HepG2 (cell line): Measurements from ENCODE around the gene NME1. TPM values are rescaled to one million over a fixed set of nuclear protein-coding genes. Genes with fewer than 3 reads are reported as not detected.
"Not testable (repeated sequence)": the region's sequence is repeated elsewhere in the genome, so short reads cannot be mapped to it uniquely, and the experiment has no call there.

Experiments used
- AKAP8 ChIP-seq: sonication (generic); formaldehyde crosslinking; IDR thresholded peaks from 2 replicates; pipeline ENCODE4 v1.5.1; 2020; ENCODE audit warnings: mild to moderate bottlenecking, missing genetic modification reagents
- CBFB ChIP-seq: sonication (generic); formaldehyde crosslinking; IDR thresholded peaks from 2 replicates; pipeline ENCODE4 v1.4.0; 2020; ENCODE audit warnings: missing genetic modification reagents
- GABPB1 ChIP-seq: IDR thresholded peaks from 2 replicates; pipeline ENCODE4 v1.6.1; 2016; ENCODE audit warnings: mild to moderate bottlenecking, missing genetic modification reagents, moderate library complexity, missing compliant biosample characterization
- GLMP ChIP-seq: sonication (generic); formaldehyde crosslinking; IDR thresholded peaks from 2 replicates; pipeline ENCODE4 v1.9.0; 2021; ENCODE audit warnings: missing genetic modification reagents, mild to moderate bottlenecking, borderline replicate concordance
- KDM3A ChIP-seq: IDR thresholded peaks from 2 replicates; pipeline ENCODE4 v1.6.1; 2018; ENCODE audit warnings: low read depth, missing compliant biosample characterization
- LCORL ChIP-seq, 2 experiments: fragments of 450-650 bp in 1 of 2; sonication (generic) in 1 of 2; formaldehyde crosslinking in 1 of 2; IDR thresholded peaks; 2 replicates each; pipeline versions ENCODE4 v1.5.0 to v1.6.1; 2017 to 2020; ENCODE audit warnings: antibody characterized with exemption in 1 of 2, missing genetic modification reagents in 1 of 2
- NKX3-1 ChIP-seq: sonication (generic); formaldehyde crosslinking; IDR thresholded peaks from 2 replicates; pipeline ENCODE4 v1.5.0; 2020; ENCODE audit warnings: missing genetic modification reagents
- PHF5A ChIP-seq: IDR thresholded peaks from one replicate; pipeline ENCODE4 v1.6.1; 2018; ENCODE audit warnings: low read depth, missing genetic modification reagents; ENCODE audit not compliant: unreplicated experiment
- TCF12 ChIP-seq, 2 experiments: fragments of 450-650 bp in 1 of 2; sonication (generic) in 1 of 2; formaldehyde crosslinking in 1 of 2; IDR thresholded peaks; 2 replicates each; pipeline versions ENCODE4 v1.6.1 to v1.8.0; 2017 to 2022; ENCODE audit warnings: antibody characterized with exemption in 1 of 2, mild to moderate bottlenecking in 1 of 2, missing genetic modification reagents in 1 of 2, moderate library complexity in 1 of 2
- ZNF607 ChIP-seq: sonication (generic); formaldehyde crosslinking; IDR thresholded peaks from 2 replicates; pipeline ENCODE4 v1.5.1; 2020; ENCODE audit warnings: missing genetic modification reagents, mild to moderate bottlenecking, borderline replicate concordance
- ZNF615 ChIP-seq: sonication (generic); formaldehyde crosslinking; IDR thresholded peaks from 2 replicates; pipeline ENCODE4 v1.5.0; 2020; ENCODE audit warnings: mild to moderate bottlenecking, missing genetic modification reagents, borderline replicate concordance
- ZNF788 ChIP-seq: sonication (generic); formaldehyde crosslinking; IDR thresholded peaks from 2 replicates; pipeline ENCODE4 v1.5.0; 2020; ENCODE audit warnings: mild to moderate bottlenecking, missing genetic modification reagents, borderline replicate concordance
- polyA plus RNA-seq, 8 experiments: library from polyadenylated mRNA; depleted of rRNA in 3 of 8; stranded (reverse) in 7 of 8; unstranded in 1 of 8; fragments of >200 nt; fragmentation: Illumina TruSeq in 4 of 8; extraction: Trizol in 4 of 8; gene quantifications; 2 replicates each; pipeline versions ENCODE4 v1.2.1 to v1.2.3, GENCODE V29; 2011 to 2016; ENCODE audit warnings: low read depth in 4 of 8, missing spikeins in 1 of 8, mixed read lengths in 1 of 8; ENCODE audit not compliant: insufficient read depth in 1 of 8
- total RNA-seq, 5 experiments: library from RNA; depleted of rRNA; stranded (reverse); fragments of >200 nt; fragmentation: Illumina TruSeq; extraction: Trizol; gene quantifications; 2 replicates each; pipeline ENCODE4 v1.2.3, GENCODE V29; 2016; ENCODE audit warnings: low read depth in 1 of 5
- TF ChIP-seq, protein P1 (sequence below): sonication (generic); formaldehyde crosslinking; conservative IDR thresholded peaks from 2 replicates; pipeline ENCODE4 v1.4.0; 2020; ENCODE audit warnings: missing genetic modification reagents
- TF ChIP-seq, protein P2 (sequence below): sonication (generic); formaldehyde crosslinking; IDR thresholded peaks from 2 replicates; pipeline ENCODE4 v1.8.0; 2023; ENCODE audit warnings: mild to moderate bottlenecking, missing genetic modification reagents
- TF ChIP-seq, protein P3 (sequence below): sonication (generic); formaldehyde crosslinking; IDR thresholded peaks from 2 replicates; pipeline ENCODE4 v1.8.0; 2022; ENCODE audit warnings: missing genetic modification reagents, low read depth, mild to moderate bottlenecking, borderline replicate concordance

Gene NME1
- total and polyA plus RNA-seq, 2 of the 13 experiments (the other 11 are each of a cell fraction or from before 2014, with no cell fraction given) = 295 to 516 TPM

- TF ChIP-seq, protein P1, sequence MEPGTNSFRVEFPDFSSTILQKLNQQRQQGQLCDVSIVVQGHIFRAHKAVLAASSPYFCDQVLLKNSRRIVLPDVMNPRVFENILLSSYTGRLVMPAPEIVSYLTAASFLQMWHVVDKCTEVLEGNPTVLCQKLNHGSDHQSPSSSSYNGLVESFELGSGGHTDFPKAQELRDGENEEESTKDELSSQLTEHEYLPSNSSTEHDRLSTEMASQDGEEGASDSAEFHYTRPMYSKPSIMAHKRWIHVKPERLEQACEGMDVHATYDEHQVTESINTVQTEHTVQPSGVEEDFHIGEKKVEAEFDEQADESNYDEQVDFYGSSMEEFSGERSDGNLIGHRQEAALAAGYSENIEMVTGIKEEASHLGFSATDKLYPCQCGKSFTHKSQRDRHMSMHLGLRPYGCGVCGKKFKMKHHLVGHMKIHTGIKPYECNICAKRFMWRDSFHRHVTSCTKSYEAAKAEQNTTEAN = 0 out of 2 replicates have a peak, but pooled peaks have one; percentile 21
- TF ChIP-seq NKX3-1 (peak; percentile 58; the same call in 1 of the 2 replicates), GABPB1 (CRISPR knock-in tag) (peak; percentile 59), KDM3A (CRISPR knock-in tag) (0 out of 2 replicates have a peak, but pooled peaks have one; percentile 46), CBFB (peak; percentile 36; the same call in 1 of the 2 replicates), LCORL (IDR thresholded peaks at IDR 0.05) (peak; percentile 84), LCORL (CRISPR knock-in tag; IDR thresholded peaks at IDR 0.05) (peak; percentile 86), PHF5A (peak; percentile 83), ZNF788 (peak; percentile 87; the same call in 1 of the 2 replicates), ZNF607 (CRISPR knock-in tag) (peak; percentile 97), GLMP (CRISPR knock-in tag) (0 out of 2 replicates have a peak, but pooled peaks have one; percentile 36), ZNF615 (CRISPR knock-in tag) (0 out of 2 replicates have a peak, but pooled peaks have one; percentile 83), TCF12 (CRISPR knock-in tag; IDR thresholded peaks at IDR 0.05) (peak; percentile 93), AKAP8 (CRISPR knock-in tag) (peak; percentile 60; the same call in 1 of the 2 replicates)
- TF ChIP-seq, protein P2, sequence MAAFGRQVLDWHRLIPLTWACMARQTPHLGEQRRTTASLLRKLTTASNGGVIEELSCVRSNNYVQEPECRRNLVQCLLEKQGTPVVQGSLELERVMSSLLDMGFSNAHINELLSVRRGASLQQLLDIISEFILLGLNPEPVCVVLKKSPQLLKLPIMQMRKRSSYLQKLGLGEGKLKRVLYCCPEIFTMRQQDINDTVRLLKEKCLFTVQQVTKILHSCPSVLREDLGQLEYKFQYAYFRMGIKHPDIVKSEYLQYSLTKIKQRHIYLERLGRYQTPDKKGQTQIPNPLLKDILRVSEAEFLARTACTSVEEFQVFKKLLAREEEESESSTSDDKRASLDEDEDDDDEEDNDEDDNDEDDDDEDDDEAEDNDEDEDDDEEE (CRISPR knock-in tag) = peak; percentile 32; the same call in 1 of the 2 replicates
- TF ChIP-seq, protein P3, sequence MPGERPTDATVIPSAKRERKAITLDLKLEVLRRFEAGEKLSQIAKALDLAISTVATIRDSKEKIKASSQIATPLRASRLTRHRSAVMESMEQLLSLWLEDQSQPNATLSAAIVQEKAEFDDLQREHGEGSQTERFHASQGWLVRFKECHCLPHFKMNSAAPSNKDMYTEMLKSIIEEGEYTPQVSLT (CRISPR knock-in tag) = 0 out of 2 replicates have a peak, but pooled peaks have one; percentile 66
- not testable (repeated sequence) for TF ChIP-seq TCF12 (IDR thresholded peaks at IDR 0.05)
These were observed 40.8 kb upstream of the NME1 start (continued) for GRCh38 chr17:51112303-51113222.
